ENCODE measurements around the gene HDHD3. TPM values are rescaled to one million over a fixed set of nuclear protein-coding genes. Genes with fewer than 3 reads are reported as not detected.

Gene HDHD3
- total RNA-seq, 1 experiment from 2014 or later, result 10.1 TPM

DNA sequence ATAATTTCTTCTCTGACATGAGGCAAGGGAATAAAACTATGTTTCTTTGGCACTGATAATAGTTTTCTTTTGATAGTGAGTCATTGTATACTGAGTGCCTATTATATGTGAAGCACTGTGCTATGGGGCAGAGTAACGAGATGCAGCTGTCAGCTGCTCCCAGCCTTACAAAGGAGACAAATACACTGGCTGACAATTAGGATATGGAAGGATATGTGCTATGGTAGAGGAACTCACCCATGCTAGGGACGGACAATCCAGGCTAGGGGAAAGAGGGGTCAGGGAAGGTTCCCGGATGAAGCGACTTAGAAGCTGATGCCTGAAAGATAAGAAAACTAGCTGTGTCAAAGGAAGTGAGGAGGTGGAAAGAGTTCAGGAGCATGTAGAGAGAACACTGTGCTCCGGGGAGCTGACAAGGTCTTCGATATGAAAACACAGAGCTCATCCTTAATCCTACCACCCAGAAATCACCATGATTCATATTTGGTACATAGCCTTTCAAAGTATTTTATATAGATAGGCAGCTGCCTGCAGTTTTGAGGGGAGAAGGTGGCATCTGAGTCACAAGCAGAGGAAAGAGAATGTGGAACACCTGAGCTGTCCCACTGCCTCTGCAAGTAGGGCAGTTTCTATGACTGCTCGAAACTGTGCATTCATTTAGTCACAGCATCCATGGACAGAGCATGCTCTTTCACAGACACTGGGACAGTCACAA, 15.3 kb downstream of the HDHD3 start:
- TF ChIP-seq, protein P1, sequence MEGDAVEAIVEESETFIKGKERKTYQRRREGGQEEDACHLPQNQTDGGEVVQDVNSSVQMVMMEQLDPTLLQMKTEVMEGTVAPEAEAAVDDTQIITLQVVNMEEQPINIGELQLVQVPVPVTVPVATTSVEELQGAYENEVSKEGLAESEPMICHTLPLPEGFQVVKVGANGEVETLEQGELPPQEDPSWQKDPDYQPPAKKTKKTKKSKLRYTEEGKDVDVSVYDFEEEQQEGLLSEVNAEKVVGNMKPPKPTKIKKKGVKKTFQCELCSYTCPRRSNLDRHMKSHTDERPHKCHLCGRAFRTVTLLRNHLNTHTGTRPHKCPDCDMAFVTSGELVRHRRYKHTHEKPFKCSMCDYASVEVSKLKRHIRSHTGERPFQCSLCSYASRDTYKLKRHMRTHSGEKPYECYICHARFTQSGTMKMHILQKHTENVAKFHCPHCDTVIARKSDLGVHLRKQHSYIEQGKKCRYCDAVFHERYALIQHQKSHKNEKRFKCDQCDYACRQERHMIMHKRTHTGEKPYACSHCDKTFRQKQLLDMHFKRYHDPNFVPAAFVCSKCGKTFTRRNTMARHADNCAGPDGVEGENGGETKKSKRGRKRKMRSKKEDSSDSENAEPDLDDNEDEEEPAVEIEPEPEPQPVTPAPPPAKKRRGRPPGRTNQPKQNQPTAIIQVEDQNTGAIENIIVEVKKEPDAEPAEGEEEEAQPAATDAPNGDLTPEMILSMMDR (IDR thresholded peaks at IDR 0.05; ENCODE audit: unreplicated experiment), result no peak
- no peak overlapping the region for H3K4me3 Mint-ChIP-seq (ENCODE audit: unreplicated experiment)
- no peak overlapping the region for H3K27ac Mint-ChIP-seq (ENCODE audit: low read depth, unreplicated experiment)
- intact Hi-C loops (cut with micrococcal nuclease), result no loop called here
- no TSS peak for BruUV-seq (replicated peaks)
- H3K36me3 Mint-ChIP-seq (ENCODE audit: insufficient read depth, unreplicated experiment), result no peaks in the 10 kb centered on the region
- H3K9me3 Mint-ChIP-seq (ENCODE audit: unreplicated experiment), result no peaks in the 10 kb centered on the region
- peaks cover 15% of the 10 kb centered on the region for H3K4me1 Mint-ChIP-seq (ENCODE audit: insufficient read depth, unreplicated experiment)
- CTCF ChIA-PET, result interaction anchor here (0.8 to 1.1 kb wide), 2 partner anchors 9 to 44 kb away, joined by 3 read pairs; no protein-coding TSS in a partner anchor
- POLR2A ChIA-PET, result interaction anchor here (1.2 kb wide), 1 partner anchor 9 kb away, joined by 4 read pairs; no protein-coding TSS in a partner anchor
- no peak for DNase-seq (ENCODE audit: unreplicated experiment)
- peaks cover 9% of the 10 kb centered on the region for H3K27me3 Mint-ChIP-seq (ENCODE audit: insufficient read depth, unreplicated experiment)

DNA sequence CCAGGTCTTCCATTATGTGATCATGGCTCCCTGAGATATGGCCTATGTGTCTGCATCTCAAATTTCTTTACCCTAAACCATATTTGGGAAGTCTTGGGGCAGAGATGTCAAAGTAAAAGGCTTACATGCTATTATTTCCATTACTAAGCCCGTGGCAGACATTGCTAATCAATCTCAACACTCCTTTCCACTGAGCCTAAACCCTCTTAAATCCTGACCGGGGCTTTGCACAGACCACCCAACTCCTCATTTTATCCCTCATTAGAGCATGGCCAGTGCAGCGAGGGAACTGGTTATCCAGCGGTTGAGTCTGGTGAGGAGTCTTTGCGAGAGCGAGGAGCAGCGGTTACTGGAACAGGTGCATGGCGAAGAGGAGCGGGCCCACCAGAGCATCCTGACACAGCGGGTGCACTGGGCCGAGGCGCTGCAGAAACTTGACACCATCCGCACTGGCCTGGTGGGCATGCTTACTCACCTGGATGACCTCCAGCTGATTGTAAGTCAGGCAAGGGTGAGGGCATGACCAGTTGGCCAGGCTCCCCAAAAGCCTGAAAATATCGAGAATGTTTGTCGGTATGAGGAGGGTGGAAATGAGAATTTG, 16.4 kb downstream of the HDHD3 start:
- Mint-ChIP-seq H3K4me3 (ENCODE audit: unreplicated experiment) (no peak overlapping the region), H3K36me3 (ENCODE audit: insufficient read depth, unreplicated experiment) (no peaks in the 10 kb centered on the region), H3K9me3 (ENCODE audit: unreplicated experiment) (no peaks in the 10 kb centered on the region), H3K4me1 (ENCODE audit: insufficient read depth, unreplicated experiment) (peaks cover 7% of the 10 kb centered on the region), H3K27ac (ENCODE audit: low read depth, unreplicated experiment) (no peak overlapping the region), H3K27me3 (ENCODE audit: insufficient read depth, unreplicated experiment) (peaks cover 15% of the 10 kb centered on the region)
- ChIA-PET POLR2A (no interaction called here), CTCF (no interaction called here)
- intact Hi-C loops (cut with micrococcal nuclease), result no loop called here
- no peak for DNase-seq (ENCODE audit: unreplicated experiment)
- BruUV-seq (replicated peaks), result no TSS peak
- TF ChIP-seq, protein P1 (IDR thresholded peaks at IDR 0.05; ENCODE audit: unreplicated experiment), result no peak

DNA sequence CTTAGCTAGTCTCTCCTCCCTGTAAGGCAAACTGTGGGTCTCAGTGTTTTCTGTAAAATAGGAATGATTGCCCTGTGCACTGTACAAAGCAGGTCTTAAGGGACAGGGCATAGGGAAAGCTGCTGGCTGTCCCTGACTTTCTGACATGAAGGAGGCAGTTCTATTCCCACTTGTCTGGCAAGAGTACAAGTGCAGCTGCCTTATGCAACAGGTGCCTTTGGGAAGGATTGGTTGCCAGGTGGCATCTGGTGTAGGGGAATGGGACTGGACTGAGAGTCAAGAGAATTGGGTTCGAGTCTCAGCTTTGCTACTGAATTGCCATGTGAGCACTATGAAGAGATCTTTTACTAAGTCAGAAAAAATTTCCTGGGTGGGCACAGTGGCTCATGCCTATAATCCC, 17.4 kb downstream of the HDHD3 start:
- H3K27ac Mint-ChIP-seq (ENCODE audit: low read depth, unreplicated experiment), result no peak overlapping the region
- BruUV-seq (replicated peaks), result no TSS peak
- DNase-seq (ENCODE audit: unreplicated experiment), result no peak
- TF ChIP-seq, protein P1 (IDR thresholded peaks at IDR 0.05; ENCODE audit: unreplicated experiment), result no peak
- CTCF ChIA-PET, result interaction anchor here (0.5 kb wide), 1 partner anchor 85 kb away, joined by 3 read pairs; no protein-coding TSS in a partner anchor
- no peaks in the 10 kb centered on the region for H3K36me3 Mint-ChIP-seq (ENCODE audit: insufficient read depth, unreplicated experiment)
- no peak overlapping the region for H3K4me3 Mint-ChIP-seq (ENCODE audit: unreplicated experiment)
- H3K9me3 Mint-ChIP-seq (ENCODE audit: unreplicated experiment), result no peaks in the 10 kb centered on the region
- POLR2A ChIA-PET, result interaction anchor here (1.1 to 1.5 kb wide), 2 partner anchors 12 to 53 kb away, joined by 3 to 4 read pairs; no protein-coding TSS in a partner anchor
- H3K4me1 Mint-ChIP-seq (ENCODE audit: insufficient read depth, unreplicated experiment), result peaks cover 6% of the 10 kb centered on the region
- intact Hi-C loops (cut with micrococcal nuclease), result no loop called here
- H3K27me3 Mint-ChIP-seq (ENCODE audit: insufficient read depth, unreplicated experiment), result peaks cover 15% of the 10 kb centered on the region

- Mint-ChIP-seq H3K27me3 (ENCODE audit: insufficient read depth, unreplicated experiment) (peaks cover 16% of the 10 kb centered on the region), H3K4me1 (ENCODE audit: insufficient read depth, unreplicated experiment) (peaks cover 6% of the 10 kb centered on the region), H3K4me3 (ENCODE audit: unreplicated experiment) (no peak overlapping the region), H3K36me3 (ENCODE audit: insufficient read depth, unreplicated experiment) (no peaks in the 10 kb centered on the region), H3K9me3 (ENCODE audit: unreplicated experiment) (no peaks in the 10 kb centered on the region), H3K27ac (ENCODE audit: low read depth, unreplicated experiment) (no peak overlapping the region)
- ChIA-PET POLR2A (interaction anchor here (0.5 to 0.8 kb wide), 3 partner anchors 10 to 132 kb away, joined by 3 to 5 read pairs (median 3); no protein-coding TSS in a partner anchor), CTCF (interaction anchor here (0.7 kb wide), 1 partner anchor 16 kb away, joined by 3 read pairs; no protein-coding TSS in a partner anchor)
- no TSS peak for BruUV-seq (replicated peaks)
- intact Hi-C loops (cut with micrococcal nuclease), result no loop called here
- DNase-seq (ENCODE audit: unreplicated experiment), result no peak
- TF ChIP-seq, protein P1 (IDR thresholded peaks at IDR 0.05; ENCODE audit: unreplicated experiment), result no peak
These were observed 20.0 kb downstream of the HDHD3 start for GRCh38 chr9:113356686-113357292.
